GM21737 (cell line): ENCODE measurements around the gene GRIN2A.

ENCODE experiments used
- ATAC-seq: cut with Tn5 transposase; IDR thresholded peaks from one replicate; pipeline ENCODE4 v1.9.1; 2021; ENCODE audit warnings: mild to moderate bottlenecking, moderate library complexity; ENCODE audit not compliant: unreplicated experiment

Gene GRIN2A

DNA sequence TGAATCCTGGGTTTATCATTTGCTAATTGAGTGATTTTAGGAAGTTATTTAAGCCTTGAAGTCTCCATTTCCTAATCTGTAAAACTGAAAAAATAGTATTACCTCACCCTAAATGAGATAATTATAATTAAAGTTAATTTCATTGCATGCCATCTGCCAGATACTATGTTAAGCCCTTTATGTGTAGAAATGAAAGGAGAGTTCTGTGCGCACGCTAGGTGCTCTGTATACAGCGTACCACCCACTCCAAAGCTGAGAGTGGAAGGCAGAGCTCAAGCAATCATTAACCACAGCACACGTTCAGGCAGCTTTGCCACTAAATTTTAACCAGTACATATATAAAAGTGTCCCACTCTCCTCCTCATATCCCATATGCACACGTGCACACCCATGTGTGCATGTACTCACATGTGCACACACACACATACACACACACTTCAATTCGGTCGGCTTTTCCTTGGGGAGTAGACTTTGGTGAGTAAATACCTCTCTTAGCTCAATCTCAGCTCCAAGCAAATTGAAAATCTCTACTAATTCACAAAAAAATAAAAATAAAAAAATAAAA lies 204.8 kb downstream of the GRIN2A start:
- ATAC-seq, result no peak

DNA sequence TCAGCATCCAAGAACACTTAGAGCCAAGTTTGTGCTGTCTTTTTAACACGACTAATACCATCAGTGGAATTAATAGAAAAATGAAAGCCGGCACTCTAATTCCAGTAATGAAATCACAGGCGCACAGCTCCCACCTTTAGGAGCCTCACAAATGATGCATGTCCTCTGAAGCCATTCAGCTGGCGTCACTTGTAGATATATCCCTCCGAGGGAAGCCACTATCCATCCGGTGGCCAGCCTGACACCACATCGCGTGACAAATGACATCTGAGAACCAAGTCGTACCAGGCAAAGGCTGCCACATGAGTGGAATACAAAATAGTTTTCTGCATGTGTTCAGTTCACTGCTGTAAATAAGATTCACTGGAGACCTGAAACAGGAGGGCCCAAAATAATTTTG lies 205.6 kb downstream of the GRIN2A start:
- no peak for ATAC-seq

DNA sequence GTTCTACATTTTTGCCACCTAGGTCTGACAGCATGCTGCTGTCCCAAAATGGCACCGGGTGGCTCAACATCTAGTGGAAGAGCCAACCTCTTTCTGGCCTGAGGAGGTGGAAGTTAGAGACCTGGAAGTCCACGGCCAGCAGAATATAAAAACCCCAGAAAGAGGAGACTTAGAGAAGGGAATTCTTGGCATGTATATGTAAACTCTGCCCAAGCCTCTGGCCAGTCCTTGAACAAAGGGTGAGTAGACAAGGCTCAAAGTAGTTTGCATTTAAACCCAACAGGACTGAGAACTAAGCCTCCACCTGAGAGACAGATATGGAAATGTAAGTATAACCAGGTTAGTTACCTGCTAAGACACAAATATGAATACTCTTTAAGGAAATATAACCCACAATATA lies 210.3 kb downstream of the GRIN2A start:
- no peak for ATAC-seq

DNA sequence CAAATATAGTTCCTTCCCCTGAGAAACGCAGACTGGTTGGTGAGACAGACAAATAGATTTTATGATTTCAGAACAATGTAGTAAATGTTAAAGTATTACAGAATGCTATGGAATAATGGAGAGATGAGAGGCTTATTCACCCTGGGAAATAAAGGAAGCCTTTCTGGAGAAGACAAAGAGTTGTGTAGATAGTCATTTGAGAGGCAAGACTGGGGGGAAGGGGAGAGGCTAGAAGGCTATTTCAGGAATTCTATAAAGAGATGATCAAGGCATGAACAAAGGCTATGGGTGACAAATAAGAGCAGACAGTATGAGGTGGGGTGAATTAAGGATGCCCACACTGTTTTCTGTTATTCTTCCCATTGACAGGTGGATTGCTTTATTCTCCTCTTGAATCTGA lies 211.4 kb downstream of the GRIN2A start:
- ATAC-seq, result no peak

DNA sequence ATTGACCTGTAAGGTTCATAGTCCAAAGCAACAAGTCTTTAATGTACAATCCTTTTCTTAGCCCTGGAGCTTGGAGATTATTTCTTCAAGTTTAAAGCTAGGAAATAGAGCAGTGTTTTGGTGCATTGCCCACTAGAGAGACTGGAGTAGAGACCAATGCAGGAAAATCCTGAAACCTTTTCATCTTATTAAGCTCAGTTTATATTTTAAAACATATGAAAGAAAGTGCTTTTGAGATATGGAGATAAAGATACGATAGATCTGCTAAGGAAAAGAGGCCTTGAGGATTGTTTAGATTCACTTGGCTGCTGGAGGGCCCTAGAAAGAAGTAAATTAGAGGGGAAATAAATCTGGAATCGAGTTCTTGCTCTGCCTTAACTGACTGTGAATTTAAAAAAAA lies 212.0 kb downstream of the GRIN2A start:
- no peak for ATAC-seq

DNA sequence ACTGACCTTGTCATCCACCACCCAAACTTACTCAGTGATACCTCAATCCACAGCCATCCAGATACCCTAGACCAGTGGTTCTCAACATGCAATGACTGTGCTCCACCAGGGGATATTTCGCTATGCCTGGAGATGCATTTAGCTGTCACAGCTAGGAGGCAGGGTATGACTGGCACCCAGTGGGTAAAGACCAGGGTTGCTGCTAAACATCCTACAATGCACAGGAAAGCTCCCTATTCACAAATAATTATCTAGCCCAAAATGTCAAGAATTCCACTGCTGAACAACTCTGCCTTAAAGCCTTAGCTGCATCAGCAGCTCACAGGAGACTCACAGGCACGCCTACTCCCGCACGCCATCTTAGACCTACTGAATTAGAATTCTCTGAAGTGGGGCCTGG lies 212.6 kb downstream of the GRIN2A start:
- ATAC-seq, result no peak

DNA sequence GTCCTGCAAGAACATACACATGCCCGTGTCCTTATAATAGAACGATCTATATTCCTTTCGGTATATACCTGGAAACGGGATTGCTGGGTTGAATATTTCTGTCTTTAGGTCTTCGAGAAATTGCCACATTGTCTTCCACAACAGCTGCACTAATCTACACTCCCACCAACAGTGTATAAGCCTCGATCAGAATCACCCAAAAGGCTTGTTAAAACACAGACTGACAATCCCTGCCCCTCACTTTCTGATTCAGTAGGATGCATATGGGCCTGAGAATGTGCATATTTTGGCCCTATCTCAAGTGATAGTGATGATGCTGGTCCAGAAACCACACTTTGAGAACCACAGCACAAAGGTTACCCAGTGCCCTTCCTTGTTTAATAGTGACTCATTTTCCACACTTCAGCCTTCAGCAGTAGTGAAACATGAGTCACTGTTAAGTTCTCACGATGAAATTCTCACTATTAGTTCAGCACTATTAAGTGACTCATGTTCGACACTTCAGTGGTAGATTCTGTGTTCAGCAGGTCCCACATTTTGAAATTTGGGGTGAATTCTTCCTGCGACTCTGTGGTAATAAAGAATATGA lies 215.6 kb downstream of the GRIN2A start:
- ATAC-seq, result no peak

DNA sequence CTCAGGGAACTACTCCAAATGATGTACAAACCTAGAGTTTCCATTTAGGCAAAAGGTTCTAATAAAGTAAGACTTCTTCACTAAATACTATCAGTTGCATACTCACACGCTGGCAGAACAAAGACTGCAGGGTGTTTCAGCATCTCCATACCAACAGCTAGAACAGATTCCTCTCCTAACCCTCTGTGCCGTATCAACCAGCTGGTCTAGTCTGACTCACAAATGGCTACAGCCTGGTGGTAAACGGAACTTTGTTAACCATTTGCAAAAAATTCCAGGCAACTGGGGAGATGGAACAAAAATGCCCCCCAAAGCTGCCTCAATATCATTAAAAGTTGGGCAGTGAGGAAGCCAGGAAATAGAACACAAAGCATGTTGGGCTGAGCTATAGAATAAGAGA lies 217.1 kb downstream of the GRIN2A start:
- ATAC-seq, result no peak

DNA sequence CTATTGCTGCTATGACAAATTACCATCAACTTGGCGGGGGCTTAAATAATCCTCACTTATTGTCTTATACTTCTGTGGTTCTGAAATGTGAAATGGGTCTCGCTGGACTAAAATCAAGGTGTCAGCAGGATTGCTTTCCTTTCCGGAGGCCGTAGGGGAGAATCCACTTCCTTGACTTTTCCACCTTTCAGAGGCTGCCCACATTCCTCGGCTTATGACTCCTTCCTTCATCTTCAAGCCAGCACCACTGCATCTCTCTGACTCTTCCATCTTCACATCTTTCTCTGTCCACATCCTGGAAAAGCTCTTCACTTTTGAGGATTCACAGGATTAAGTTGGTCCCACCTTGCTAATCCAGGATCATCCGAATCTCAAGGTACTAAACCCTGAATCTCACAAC lies 217.8 kb downstream of the GRIN2A start:
- ATAC-seq, result no peak

DNA sequence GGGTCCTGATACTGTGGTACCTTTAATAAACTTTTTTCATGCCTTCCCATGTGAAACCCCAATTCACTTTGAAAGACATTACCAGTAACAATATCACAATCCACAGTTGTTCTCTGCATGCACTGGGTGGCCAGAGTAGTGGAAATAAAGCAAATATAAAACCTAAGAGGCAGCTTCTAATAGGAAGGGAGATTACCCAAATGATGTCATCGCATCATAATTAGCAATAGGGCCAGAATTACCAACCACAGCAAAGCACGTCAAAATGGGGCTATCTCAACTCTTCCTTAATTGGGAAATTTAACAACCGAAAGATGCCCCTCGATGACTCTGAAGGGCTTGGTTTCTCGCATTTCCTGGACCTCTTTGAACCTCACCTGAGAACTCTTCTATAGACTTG lies 224.8 kb downstream of the GRIN2A start:
- ATAC-seq, result no peak

DNA sequence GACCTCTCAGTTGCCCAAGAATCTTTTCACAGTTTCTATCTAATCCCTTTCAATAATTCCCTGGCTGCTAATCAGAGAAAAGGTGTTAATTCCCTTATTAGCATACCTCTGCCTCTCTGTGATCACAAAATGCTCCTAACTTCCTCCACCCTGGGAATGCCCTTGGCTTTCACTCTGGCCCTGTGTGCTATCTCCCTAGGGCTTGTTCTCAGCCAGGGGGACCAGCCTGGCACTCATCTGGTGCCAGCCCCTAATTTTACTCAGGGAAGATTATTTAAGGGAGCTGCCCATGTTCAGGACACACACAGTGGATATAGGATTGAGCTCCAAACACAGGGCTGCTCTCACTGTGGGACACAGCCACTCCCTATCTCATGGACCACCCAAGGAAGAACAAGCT lies 225.2 kb downstream of the GRIN2A start:
- ATAC-seq, result no peak

DNA sequence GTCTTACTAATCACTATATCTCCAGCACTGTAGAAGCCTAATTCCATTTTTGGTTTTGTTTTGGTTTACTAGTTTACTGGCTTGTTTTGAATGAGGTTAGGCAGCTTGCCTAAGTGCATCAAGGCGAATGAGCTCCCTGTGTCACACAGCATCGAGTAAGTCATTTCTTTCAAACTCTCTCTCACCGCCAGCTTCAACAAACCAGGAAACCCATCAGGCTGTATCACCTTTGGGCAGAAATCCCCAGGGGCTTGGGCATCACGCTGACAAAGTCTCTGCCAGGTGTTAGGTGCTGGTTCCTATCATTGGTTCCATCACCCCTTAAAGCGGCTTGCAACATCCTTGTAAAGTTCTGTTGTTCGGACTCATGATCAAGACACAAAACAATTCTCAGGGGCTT lies 226.6 kb downstream of the GRIN2A start:
- ATAC-seq, result no peak

DNA sequence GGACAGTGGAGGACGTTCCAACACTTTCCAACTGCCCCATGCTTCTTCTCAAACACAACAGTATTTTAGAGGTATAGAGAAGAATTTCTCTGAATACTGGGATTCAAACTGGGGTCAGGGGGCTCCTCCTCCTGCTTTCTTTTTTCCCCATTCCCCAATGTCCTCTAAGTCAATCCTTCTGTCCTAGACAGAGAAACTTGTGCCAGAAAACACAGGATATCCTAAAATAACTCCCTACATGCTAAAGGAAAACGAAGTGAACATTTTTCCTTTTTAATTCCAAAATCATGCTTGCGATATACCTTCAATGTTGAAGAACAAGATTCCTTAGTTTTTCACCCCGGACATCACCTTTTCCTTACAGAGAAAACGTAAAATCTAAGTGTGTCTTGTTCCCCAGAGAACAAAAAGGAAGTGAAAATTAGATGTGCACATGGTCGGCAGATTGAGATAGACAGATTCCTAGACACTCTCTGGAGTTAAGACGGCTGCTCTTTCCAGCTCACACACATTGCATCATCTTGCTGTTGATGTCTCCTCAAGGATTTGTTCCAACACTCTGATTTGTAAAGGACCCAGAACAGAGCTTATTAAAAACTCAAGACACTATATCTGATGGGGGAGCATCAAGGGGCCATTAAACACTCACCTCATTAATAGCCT lies 228.2 kb downstream of the GRIN2A start:
- ATAC-seq, result no peak

DNA sequence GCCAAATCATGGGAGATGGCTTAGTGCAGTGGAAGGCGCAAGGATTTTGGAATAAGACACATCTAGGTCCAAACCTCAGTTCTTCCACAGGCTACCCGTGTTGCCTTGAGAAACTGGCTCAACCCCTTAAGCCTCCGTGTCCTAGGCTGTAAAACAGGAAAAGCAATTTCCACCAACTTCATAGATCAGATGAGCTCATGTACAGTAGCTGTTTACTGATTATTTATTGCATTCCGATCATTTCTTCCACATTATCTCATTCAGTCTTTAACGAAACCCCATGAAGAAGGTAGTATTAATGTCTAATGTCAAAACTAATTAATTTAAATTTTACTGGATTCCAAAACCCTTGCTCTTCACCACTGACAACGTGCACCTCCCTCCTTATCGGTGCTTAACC lies 231.6 kb downstream of the GRIN2A start:
- no peak for ATAC-seq

DNA sequence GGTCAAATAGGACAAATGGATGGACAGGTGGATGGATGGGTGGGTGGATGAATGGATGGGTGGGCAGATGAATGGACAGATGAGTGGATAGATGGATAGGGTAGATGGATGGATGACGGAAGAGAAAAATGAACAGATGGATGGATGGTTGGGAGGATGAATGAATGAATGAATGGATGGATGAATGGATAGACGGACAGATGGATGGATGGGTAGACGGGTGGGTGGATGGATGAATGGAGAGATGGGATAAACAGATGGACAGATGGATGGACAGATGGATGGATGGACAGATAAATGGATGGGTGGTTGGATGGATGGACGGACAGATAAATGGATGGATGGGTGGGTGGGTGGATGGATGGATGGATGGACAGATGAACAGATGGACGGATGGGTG lies 232.8 kb downstream of the GRIN2A start:
- no peak for ATAC-seq

DNA sequence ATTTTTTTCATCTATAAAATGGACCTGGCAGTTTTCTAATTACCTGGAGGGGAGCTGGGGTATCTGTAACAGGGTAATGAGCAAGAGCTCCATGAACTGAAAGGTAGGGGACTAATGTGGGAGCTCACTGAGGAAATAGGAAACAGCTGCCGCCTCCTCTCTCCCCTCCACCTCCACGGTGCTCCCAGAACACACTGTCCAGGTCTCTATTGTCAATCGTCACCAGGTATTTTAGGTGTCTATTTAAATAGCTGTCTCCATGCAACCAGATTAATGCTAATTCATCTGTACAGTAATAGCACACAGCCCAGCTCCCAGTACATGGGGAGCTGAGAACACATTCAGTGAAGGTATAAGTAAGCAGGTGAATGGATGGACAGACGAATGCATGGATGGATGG lies 233.3 kb downstream of the GRIN2A start:
- ATAC-seq, result no peak

DNA sequence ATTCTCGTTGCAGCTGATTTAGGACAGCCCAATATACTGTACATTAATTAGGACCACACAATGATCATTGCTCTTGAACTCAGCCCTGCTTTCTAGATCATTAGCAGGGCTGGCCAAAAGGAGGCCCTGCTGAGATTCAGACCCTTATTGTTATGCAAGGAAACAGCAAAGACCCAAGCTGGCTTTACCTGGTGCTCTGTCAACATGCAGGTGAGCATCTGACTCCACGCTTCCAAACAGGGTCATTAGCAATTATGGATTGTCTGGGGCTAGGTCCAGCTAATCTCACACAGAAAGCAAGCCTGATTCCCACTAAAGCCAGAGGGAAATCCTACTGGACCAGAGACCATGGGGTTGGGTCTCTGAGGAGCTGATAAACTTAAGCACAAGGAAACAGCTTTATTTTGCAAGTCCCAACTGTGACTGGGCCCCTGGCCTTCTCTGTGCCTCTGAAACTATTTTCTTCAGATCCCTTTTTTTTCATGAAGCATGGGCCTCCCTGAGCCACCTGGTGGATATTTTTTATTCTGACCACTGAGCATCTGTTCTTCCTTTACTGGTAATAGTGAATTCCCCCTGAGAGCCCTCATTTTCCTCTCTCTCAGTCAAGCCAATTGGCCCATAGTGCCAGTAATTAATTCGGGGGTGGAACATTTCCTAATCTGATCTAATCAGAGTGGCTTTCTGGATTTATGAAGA lies 236.1 kb downstream of the GRIN2A start:
- ATAC-seq, result no peak

DNA sequence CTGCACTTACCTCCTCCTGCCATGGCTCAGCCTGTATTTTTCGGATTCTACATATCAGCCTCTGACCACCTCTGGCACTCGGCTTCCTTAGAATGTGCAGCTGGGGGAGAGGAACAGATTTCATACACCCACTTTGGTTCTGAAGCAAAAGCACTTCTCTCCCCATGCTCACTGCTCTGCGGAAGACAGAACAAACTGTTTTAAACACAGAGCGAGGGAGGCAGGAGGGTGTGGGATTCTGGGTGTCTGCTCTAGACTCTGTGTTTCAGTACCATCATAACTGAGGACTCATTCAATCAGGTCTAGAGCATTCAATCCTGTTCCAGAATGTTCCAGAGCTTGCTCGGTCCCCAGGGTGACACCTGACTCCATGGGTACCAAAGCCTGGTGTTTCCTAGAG lies 239.1 kb downstream of the GRIN2A start:
- ATAC-seq, result no peak

DNA sequence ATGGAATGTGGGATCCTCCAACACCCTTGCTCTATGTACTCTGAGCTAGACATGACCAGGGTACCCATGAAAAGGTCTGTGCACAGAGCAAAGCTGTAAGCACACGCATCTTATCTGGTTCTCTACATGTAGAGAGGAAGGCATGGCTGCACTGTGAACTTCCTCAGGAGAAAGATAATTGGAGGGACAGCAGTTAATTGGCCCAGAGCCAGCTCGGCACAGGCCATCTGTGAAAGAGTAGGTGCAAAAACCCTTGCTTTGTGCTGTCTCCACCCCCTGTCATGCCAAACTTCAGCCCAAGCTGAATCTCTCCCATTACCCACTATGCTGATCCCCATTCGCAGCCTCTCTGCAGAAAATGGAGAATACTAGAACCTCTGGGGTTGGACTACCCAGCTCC lies 241.0 kb downstream of the GRIN2A start:
- ATAC-seq, result no peak

DNA sequence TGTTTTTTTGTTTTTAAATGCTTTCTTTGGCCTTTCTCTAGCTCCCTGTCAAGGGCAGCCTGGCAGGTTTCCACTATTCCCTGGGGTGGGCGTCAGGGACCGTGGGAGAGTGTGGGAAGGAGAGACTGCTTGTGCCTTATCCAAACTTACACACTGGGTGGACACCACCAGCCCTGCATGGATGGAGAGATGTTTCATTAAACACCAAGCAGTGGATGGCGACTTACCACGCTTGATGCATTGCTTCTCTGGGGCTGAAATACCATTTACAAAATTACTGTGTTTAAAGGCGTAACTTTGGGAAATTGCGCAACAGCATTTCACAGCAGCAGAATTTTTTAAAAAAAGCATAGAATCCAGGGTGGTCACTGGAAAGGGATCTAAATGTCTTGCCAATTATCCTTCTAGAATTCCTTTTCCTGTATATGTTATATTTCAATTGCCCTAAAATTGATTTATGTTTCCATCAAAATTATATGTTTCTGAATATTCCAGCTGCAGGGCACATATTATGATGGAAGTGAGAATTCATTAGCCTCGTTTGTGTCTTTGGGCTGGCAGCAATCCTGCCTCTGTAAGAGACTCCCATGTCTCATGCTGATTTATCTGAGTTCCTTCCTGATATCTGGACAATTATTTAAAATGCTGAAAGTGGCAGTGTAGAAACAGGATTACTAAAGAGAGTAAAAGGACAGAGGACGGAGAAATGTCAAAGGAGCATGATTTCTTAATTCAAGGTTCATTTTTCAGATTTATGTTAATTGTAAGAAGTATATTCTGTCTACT lies 247.3 kb downstream of the GRIN2A start:
- ATAC-seq, result no peak

DNA sequence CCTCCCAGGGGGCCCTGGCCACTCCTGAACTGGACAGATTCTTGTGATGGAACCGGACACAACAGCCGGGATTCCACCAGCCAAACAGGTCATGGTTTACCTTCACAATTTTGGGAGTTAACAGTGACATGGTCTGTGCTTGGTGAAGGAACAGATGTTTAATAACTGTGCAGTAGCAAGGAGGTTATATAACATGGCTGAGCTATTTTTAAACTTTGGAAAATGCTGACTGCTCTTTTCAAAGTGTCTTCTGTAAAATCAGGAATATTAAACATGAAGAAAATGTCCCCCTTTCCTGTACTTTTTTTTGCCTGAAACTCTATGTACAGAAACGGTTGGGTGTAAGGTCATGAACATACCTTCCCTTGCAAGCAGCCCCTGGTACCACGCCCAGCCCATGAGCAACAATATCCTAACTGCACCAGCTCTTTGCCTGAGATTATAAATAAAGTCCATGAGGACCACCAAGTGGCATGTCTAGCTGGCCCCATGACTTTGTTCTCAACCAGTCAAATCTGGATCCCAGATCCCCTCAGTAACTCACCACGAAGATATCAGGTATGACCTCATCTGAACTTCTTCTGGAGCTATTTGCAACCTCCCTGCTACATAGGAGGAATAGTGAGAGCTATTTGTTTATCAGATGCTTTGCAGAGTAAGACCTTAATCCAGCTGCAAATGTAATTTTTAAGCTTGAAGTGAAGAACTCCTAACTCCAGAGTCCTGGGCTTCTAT lies 249.1 kb downstream of the GRIN2A start:
- no peak for ATAC-seq
